Activated gamma-delta T cell treated with Interleukin-2 at 50 U/mL for 16 hours (primary cell): ENCODE data around the gene RASAL2.
"Not testable (repeated sequence)": the region's sequence is repeated elsewhere in the genome, so short reads cannot be mapped to it uniquely, and the experiment has no call there.

Experiments used
- DNase-seq: peaks from one replicate; pipeline ENCODE4 v3.0.0-alpha.2; 2020

RASAL2 gene

GRCh38 chr1:178498896-178499675 is 405.2 kb downstream of the RASAL2 start:
- no peak for DNase-seq

- DNase-seq, result no peak
These were observed 406.3 kb downstream of the RASAL2 start for GRCh38 chr1:178500091-178500770.

- no peak for DNase-seq
These were observed 407.1 kb downstream of the RASAL2 start for GRCh38 chr1:178500936-178501554.

GRCh38 chr1:178501705-178502329 is 407.9 kb downstream of the RASAL2 start:
- DNase-seq, result peak; percentile 22

- no peak for DNase-seq
These were observed 408.4 kb downstream of the RASAL2 start for GRCh38 chr1:178502330-178502714.

GRCh38 chr1:178502856-178503255 is 409.0 kb downstream of the RASAL2 start:
- DNase-seq, result no peak

GRCh38 chr1:178503316-178503715 is 409.4 kb downstream of the RASAL2 start:
- not testable (repeated sequence) for DNase-seq

GRCh38 chr1:178503849-178504248 is 409.9 kb downstream of the RASAL2 start:
- DNase-seq, result no peak

- no peak for DNase-seq
These were observed 410.4 kb downstream of the RASAL2 start for GRCh38 chr1:178504286-178504685.

GRCh38 chr1:178506177-178506576 is 412.3 kb downstream of the RASAL2 start:
- no peak for DNase-seq

GRCh38 chr1:178506669-178507068 is 412.8 kb downstream of the RASAL2 start:
- no peak for DNase-seq

- DNase-seq, result no peak
These were observed 415.6 kb downstream of the RASAL2 start for GRCh38 chr1:178509414-178510007.

- DNase-seq, result no peak
These were observed 416.3 kb downstream of the RASAL2 start for GRCh38 chr1:178510155-178510554.

- DNase-seq, result no peak
These were observed 418.8 kb downstream of the RASAL2 start, which contains the start of gene TEX35 for GRCh38 chr1:178512566-178513277. Gene TEX35, plus strand, starts transcription at chr1:178513109. Its CDS starts 80 bp downstream, at chr1:178513189.

GRCh38 chr1:178513278-178513983 is 419.5 kb downstream of the RASAL2 start:
- no peak for DNase-seq

GRCh38 chr1:178516110-178516509 is 422.2 kb downstream of the RASAL2 start:
- DNase-seq, result no peak

- no peak for DNase-seq
These were observed 425.0 kb downstream of the RASAL2 start for GRCh38 chr1:178518894-178519293.

GRCh38 chr1:178520803-178521202 is 426.9 kb downstream of the RASAL2 start:
- DNase-seq, result no peak

GRCh38 chr1:178521241-178521640 is 427.3 kb downstream of the RASAL2 start:
- no peak for DNase-seq

GRCh38 chr1:178527117-178527516 is 433.2 kb downstream of the RASAL2 start:
- DNase-seq, result no peak

- DNase-seq, result no peak
These were observed 434.5 kb downstream of the RASAL2 start for GRCh38 chr1:178528228-178528952.
